Left ventricle myocardium inferior (tissue), 1 donor: ENCODE data around the gene CCNT1. TPM values are rescaled to one million over a fixed set of nuclear protein-coding genes. Genes with fewer than 3 reads are reported as not detected.
"Not testable (repeated sequence)": the region's sequence is repeated elsewhere in the genome, so short reads cannot be mapped to it uniquely, and the experiment has no call there.

Experiments used
- DNase-seq: peaks from one replicate; pipeline ENCODE4 v3.0.0-alpha.2; 2020
- H3K27ac ChIP-seq: fragments of 200-600 bp; replicated peaks from 2 replicates; pipeline ENCODE4 v1.8.0; 2021
- H3K27me3 ChIP-seq: fragments of 200-600 bp; 2 replicates; pipeline ENCODE4 v1.8.0; 2021; ENCODE audit warnings: low read depth
- H3K36me3 ChIP-seq: fragments of 200-600 bp; 2 replicates; pipeline ENCODE4 v1.8.0; 2021
- H3K4me1 ChIP-seq: fragments of 200-600 bp; 2 replicates; pipeline ENCODE4 v1.8.0; 2021
- H3K4me3 ChIP-seq: fragments of 200-600 bp; 2 replicates; pipeline ENCODE4 v1.8.0; 2021; ENCODE audit warnings: mild to moderate bottlenecking, moderate library complexity
- H3K9me3 ChIP-seq: fragments of 200-600 bp; replicated peaks from 2 replicates; pipeline ENCODE4 v1.8.0; 2021
- intact Hi-C: fragments of 100-400 bp; cut with micrococcal nuclease; formaldehyde crosslinking; loops from one replicate; pipeline ENCODE4 v1.11.0; 2022
- total RNA-seq: library from RNA; stranded (reverse); fragmentation: NEBNext Ultra II Directional; extraction: Animal tissue kit (Norgen Biotek cat#: 25700); gene quantifications from one replicate; pipeline ENCODE4 v1.2.1, GENCODE V29; 2021
- TF ChIP-seq, protein P1 (sequence below): fragments of 200-600 bp; IDR thresholded peaks from 2 replicates; pipeline ENCODE4 v1.8.0; 2021; ENCODE audit warnings: antibody characterized with exemption, mild to moderate bottlenecking, borderline replicate concordance
- donor health status: DM: no; HTN: yes; CAD: no; lungs with severe emphysema.

CCNT1 gene
- total RNA-seq, 1 donor from 2014 or later, result 18.4 TPM

DNA sequence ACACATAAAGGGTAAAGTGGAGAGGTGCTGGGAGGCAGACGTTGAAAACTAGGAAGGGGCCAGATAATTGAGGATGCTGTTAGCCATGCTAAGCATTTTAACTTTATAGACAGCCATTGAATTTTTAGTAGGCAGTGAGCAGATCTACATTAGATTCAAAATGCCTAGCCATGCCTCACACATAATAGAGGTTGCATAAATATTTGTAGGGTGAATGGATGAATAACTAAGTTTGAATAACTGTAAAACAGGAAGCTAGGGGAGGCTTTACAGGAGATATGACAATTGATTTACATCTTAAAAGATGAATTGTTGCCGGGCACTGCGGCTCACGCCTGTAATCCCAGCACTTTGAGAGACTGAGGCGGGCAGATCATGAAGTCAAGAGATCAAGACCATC, 12.3 kb upstream of the CCNT1 start:
- H3K9me3 ChIP-seq, result no peaks in the 10 kb centered on the region
- TF ChIP-seq, protein P1, sequence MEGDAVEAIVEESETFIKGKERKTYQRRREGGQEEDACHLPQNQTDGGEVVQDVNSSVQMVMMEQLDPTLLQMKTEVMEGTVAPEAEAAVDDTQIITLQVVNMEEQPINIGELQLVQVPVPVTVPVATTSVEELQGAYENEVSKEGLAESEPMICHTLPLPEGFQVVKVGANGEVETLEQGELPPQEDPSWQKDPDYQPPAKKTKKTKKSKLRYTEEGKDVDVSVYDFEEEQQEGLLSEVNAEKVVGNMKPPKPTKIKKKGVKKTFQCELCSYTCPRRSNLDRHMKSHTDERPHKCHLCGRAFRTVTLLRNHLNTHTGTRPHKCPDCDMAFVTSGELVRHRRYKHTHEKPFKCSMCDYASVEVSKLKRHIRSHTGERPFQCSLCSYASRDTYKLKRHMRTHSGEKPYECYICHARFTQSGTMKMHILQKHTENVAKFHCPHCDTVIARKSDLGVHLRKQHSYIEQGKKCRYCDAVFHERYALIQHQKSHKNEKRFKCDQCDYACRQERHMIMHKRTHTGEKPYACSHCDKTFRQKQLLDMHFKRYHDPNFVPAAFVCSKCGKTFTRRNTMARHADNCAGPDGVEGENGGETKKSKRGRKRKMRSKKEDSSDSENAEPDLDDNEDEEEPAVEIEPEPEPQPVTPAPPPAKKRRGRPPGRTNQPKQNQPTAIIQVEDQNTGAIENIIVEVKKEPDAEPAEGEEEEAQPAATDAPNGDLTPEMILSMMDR, result no peak
- intact Hi-C loops, result no loop called here

DNA sequence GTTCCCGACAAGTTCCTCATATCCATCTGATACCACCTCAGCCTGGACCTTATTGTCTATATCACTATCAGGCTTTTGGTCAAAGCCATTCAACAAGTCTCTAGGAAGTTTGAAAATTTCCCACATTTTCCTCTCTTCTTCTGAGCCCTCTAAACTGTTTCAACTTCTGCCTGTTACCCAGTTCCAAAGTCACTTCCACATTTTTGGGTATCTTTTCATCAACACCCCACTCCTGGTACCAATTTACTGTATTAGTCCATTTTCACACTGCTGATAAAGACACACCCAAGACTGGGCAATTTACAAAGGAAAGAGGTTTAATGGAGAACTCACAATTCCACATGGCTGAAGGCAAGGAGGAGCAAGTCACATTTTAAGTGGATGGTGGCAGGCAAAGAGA, 4.2 kb upstream of the CCNT1 start:
- Histone ChIP-seq H3K4me1 (peaks cover 14% of the 10 kb centered on the region), H3K9me3 (peaks cover 15% of the 10 kb centered on the region)
- DNase-seq, intact Hi-C loops, H3K36me3 ChIP-seq, H3K27ac ChIP-seq, H3K4me3 ChIP-seq, H3K27me3 ChIP-seq: not testable (repeated sequence)

More for the DNA sequence above, 12.3 kb upstream of the CCNT1 start:
- Histone ChIP-seq H3K36me3 (no peaks in the 10 kb centered on the region), H3K27me3 (no peaks in the 10 kb centered on the region), H3K27ac (no peak overlapping the region), H3K4me1 (no peaks in the 10 kb centered on the region), H3K4me3 (no peak overlapping the region)
- DNase-seq, result no peak

GRCh38 chr12:48720171-48720570, 3.7 kb upstream of the CCNT1 start:
- Histone ChIP-seq H3K4me1 (peaks cover 20% of the 10 kb centered on the region), H3K9me3 (peaks cover 15% of the 10 kb centered on the region)
- H3K27ac ChIP-seq, H3K4me3 ChIP-seq, H3K27me3 ChIP-seq, H3K36me3 ChIP-seq, intact Hi-C loops, DNase-seq: not testable (repeated sequence)

- H3K36me3 ChIP-seq, intact Hi-C loops, H3K4me3 ChIP-seq, H3K27ac ChIP-seq, DNase-seq, H3K27me3 ChIP-seq: not testable (repeated sequence)
- peaks cover 31% of the 10 kb centered on the region for H3K4me1 ChIP-seq
- H3K9me3 ChIP-seq, result peaks cover 15% of the 10 kb centered on the region
Observed at GRCh38 chr12:48719002-48719401, 2.5 kb upstream of the CCNT1 start.

GRCh38 chr12:48717252-48717695, 767 bp upstream of the CCNT1 start:
- peak overlapping the region; percentile 80 for H3K4me3 ChIP-seq
- peak overlapping the region; percentile 91 for H3K27ac ChIP-seq
- intact Hi-C loops, result no loop called here
- TF ChIP-seq, protein P1, result no peak
- no peak for DNase-seq
- peaks cover 15% of the 10 kb centered on the region for H3K9me3 ChIP-seq
- peaks cover 42% of the 10 kb centered on the region for H3K4me1 ChIP-seq
- H3K36me3 ChIP-seq, result peaks cover 21% of the 10 kb centered on the region
- H3K27me3 ChIP-seq, result no peaks in the 10 kb centered on the region

- TF ChIP-seq, protein P1, result no peak
- peak overlapping the region; percentile 80 for H3K4me3 ChIP-seq
- no peaks in the 10 kb centered on the region for H3K27me3 ChIP-seq
- peaks cover 12% of the 10 kb centered on the region for H3K9me3 ChIP-seq
- H3K27ac ChIP-seq, result peak overlapping the region; percentile 91
- intact Hi-C loops, result no loop called here
- DNase-seq, result no peak
- peaks cover 33% of the 10 kb centered on the region for H3K36me3 ChIP-seq
- peaks cover 47% of the 10 kb centered on the region for H3K4me1 ChIP-seq
Observed at GRCh38 chr12:48716168-48716492, 377 bp downstream of the CCNT1 start.

- Histone ChIP-seq H3K27ac (no peak overlapping the region), H3K4me1 (peaks cover 67% of the 10 kb centered on the region), H3K9me3 (no peaks in the 10 kb centered on the region), H3K4me3 (no peak overlapping the region), H3K36me3 (peaks cover 45% of the 10 kb centered on the region), H3K27me3 (no peaks in the 10 kb centered on the region)
- intact Hi-C loops, result no loop called here
- no peak for DNase-seq
- TF ChIP-seq, protein P1, result no peak
Observed at GRCh38 chr12:48712209-48712608, 4.3 kb downstream of the CCNT1 start.

DNA sequence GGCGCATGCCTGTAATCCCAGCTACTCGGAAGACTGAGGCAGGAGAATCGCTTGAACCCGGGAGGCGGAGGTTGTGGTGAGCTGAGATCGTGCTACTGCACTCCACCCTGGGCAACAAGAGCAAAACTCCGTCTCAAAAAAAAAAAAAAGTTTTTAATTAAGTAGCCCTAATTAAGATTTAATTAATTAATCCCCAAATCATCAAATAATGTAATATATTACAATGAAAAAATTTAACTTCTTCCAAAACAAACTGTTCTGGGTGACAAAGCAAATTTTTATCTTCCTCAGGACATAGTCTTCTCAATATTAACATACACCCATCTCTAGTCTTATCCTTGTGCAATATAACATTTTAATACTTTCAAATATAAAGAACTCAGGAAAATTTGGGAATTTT, 17.7 kb downstream of the CCNT1 start:
- H3K4me3 ChIP-seq, DNase-seq, intact Hi-C loops, H3K27ac ChIP-seq, H3K27me3 ChIP-seq, H3K4me1 ChIP-seq, H3K9me3 ChIP-seq: not testable (repeated sequence)
- H3K36me3 ChIP-seq, result peaks cover 73% of the 10 kb centered on the region
